Measurements from ENCODE around the gene RUFY4. TPM values are rescaled to one million over a fixed set of nuclear protein-coding genes. Genes with fewer than 3 reads are reported as not detected.

RUFY4 gene
- total and polyA plus RNA-seq, 2 of the 13 experiments (the other 11 are each of a cell fraction or from before 2014, with no cell fraction given) = not detected

GRCh38 chr2:218081063-218081462 lies 12.0 kb downstream of the RUFY4 start:
- Histone ChIP-seq H3K9me3 (ENCODE audit: low read length) (no peaks in the 10 kb centered on the region), H3K4me3 (replicated peaks in 1 of 3; ENCODE audit: insufficient read depth in 1 of 3, low read depth in 2 of 3, low read length in 3 of 3) (no peak overlapping the region), H2AFZ (ENCODE audit: low read length) (no peak overlapping the region), H3K36me3 (replicated peaks in 1 of 2; ENCODE audit: control insufficient read depth in 1 of 2, insufficient read depth in 2 of 2, low read length in 2 of 2) (no peaks in the 10 kb centered on the region), H3K27ac (ENCODE audit: extremely low read length, insufficient read depth, low read length) (no peak overlapping the region), H3K79me2 (ENCODE audit: insufficient read depth, low read length) (no peaks in the 10 kb centered on the region), H3K4me1 (ENCODE audit: insufficient read depth, low read length) (peaks cover 14% of the 10 kb centered on the region), H3K27me3 (ENCODE audit: control insufficient read depth in 1 of 2, insufficient read depth in 2 of 2, low read length in 2 of 2) (peaks cover 2 to 27% of the 10 kb centered on the region in 2 experiments; a peak in 4 of 5 replicates), H3K9ac (ENCODE audit: insufficient read depth, low read depth, low read length) (no peak overlapping the region), H3K4me2 (ENCODE audit: low read depth, low read length) (no peak overlapping the region), H4K20me1 (ENCODE audit: insufficient read depth, low read length) (no peaks in the 10 kb centered on the region)
- intact Hi-C loops (cut with micrococcal nuclease; ENCODE audit: unreplicated experiment) = no loop called here
- ChIA-PET POLR2A (no interaction called here), CTCF (ENCODE audit: low intra/inter-chr PET ratio, low total read pairs) (no interaction called here)
- DNase-seq (ENCODE audit: low spot score) (no peak), FAIRE-seq (no peak), ATAC-seq (no peak)
- no TSS peak for BruUV-seq (replicated peaks)
- TF ChIP-seq ZBTB8A (CRISPR knock-in tag; IDR thresholded peaks at IDR 0.05; ENCODE audit: borderline replicate concordance, low read depth) = no peak
- no peak for TF ChIP-seq ZBTB33 (CRISPR knock-in tag; IDR thresholded peaks at IDR 0.05)
- no peak for TF ChIP-seq THRA (CRISPR knock-in tag; IDR thresholded peaks at IDR 0.05; ENCODE audit: borderline replicate concordance)
- 4% methylated on average over 2 of the region's 2 CpGs for WGBS (ENCODE audit: low lambda C conversion rate)
- in situ Hi-C loops (cut with HindIII; ENCODE audit: extremely low pct_ligation_motif_present, low pct_unique_long_range_greater_than_20kb) = no loop called here

GRCh38 chr2:218081695-218082094 lies 12.6 kb downstream of the RUFY4 start:
- FAIRE-seq (no peak), DNase-seq (ENCODE audit: low spot score) (no peak), ATAC-seq (no peak)
- no peak overlapping the region for H3K9ac ChIP-seq (ENCODE audit: insufficient read depth, low read depth, low read length)
- POLR2A ChIA-PET = no interaction called here
- H3K4me1 ChIP-seq (ENCODE audit: insufficient read depth, low read length) = peaks cover 14% of the 10 kb centered on the region
- BruUV-seq (replicated peaks) = no TSS peak
- intact Hi-C loops (cut with micrococcal nuclease; ENCODE audit: unreplicated experiment) = no loop called here
- H3K27me3 ChIP-seq (ENCODE audit: control insufficient read depth in 1 of 2, insufficient read depth in 2 of 2, low read length in 2 of 2) = peaks cover 0 to 21% of the 10 kb centered on the region in 2 experiments; a peak in 4 of 5 replicates
- no peaks in the 10 kb centered on the region for H4K20me1 ChIP-seq (ENCODE audit: insufficient read depth, low read length)
- no peaks in the 10 kb centered on the region for H3K36me3 ChIP-seq (replicated peaks in 1 of 2; ENCODE audit: control insufficient read depth in 1 of 2, insufficient read depth in 2 of 2, low read length in 2 of 2)
- no peak overlapping the region for H2AFZ ChIP-seq (ENCODE audit: low read length)
- H3K79me2 ChIP-seq (ENCODE audit: insufficient read depth, low read length) = no peaks in the 10 kb centered on the region
- CTCF ChIA-PET (ENCODE audit: low intra/inter-chr PET ratio, low total read pairs) = no interaction called here
- H3K4me3 ChIP-seq (replicated peaks in 1 of 3; ENCODE audit: insufficient read depth in 1 of 3, low read depth in 2 of 3, low read length in 3 of 3) = no peak overlapping the region
- peaks cover 4% of the 10 kb centered on the region; the same call in 1 of the 2 replicates for H3K9me3 ChIP-seq (ENCODE audit: low read length)
- no peak overlapping the region for H3K4me2 ChIP-seq (ENCODE audit: low read depth, low read length)
- H3K27ac ChIP-seq (ENCODE audit: extremely low read length, insufficient read depth, low read length) = no peak overlapping the region
- WGBS (ENCODE audit: low lambda C conversion rate) = 55% methylated on average over 7 of the region's 7 CpGs
- in situ Hi-C loops (cut with HindIII; ENCODE audit: extremely low pct_ligation_motif_present, low pct_unique_long_range_greater_than_20kb) = no loop called here
- TF ChIP-seq ZNF782 (CRISPR knock-in tag; IDR thresholded peaks at IDR 0.05; ENCODE audit: borderline replicate concordance) = no peak
- no peak for TF ChIP-seq ZNF784 (CRISPR knock-in tag; IDR thresholded peaks at IDR 0.05; ENCODE audit: borderline replicate concordance)
- no peak for TF ChIP-seq ATF7-NPFF (CRISPR knock-in tag; IDR thresholded peaks at IDR 0.05; ENCODE audit: low read depth)
- TF ChIP-seq SRY (CRISPR knock-in tag; IDR thresholded peaks at IDR 0.05) = no peak
- TF ChIP-seq NFIB (CRISPR knock-in tag; IDR thresholded peaks at IDR 0.05; ENCODE audit: borderline replicate concordance) = no peak
- TF ChIP-seq LCORL (IDR thresholded peaks at IDR 0.05) = no peak
- no peak for TF ChIP-seq LCORL (CRISPR knock-in tag; IDR thresholded peaks at IDR 0.05)
- no peak for TF ChIP-seq ZNF558 (CRISPR knock-in tag; IDR thresholded peaks at IDR 0.05; ENCODE audit: borderline replicate concordance)
- TF ChIP-seq TBP (CRISPR knock-in tag; IDR thresholded peaks at IDR 0.05) = no peak
- no peak for TF ChIP-seq ZNF331 (CRISPR knock-in tag; IDR thresholded peaks at IDR 0.05)
- no peak for TF ChIP-seq ZNF546 (CRISPR knock-in tag; conservative IDR thresholded peaks at IDR 0.05)
